Measurements from ENCODE around the gene ASMTL.
"Not testable (repeated sequence)": the region's sequence is repeated elsewhere in the genome, so short reads cannot be mapped to it uniquely, and the experiment has no call there.

ASMTL gene

GRCh38 chrX:1464041-1464970, 11.6 kb upstream of the ASMTL start:
- DNase-seq (ENCODE audit: low read depth, low spot score) = peak; percentile 71
- H3K4me3 ChIP-seq (ENCODE audit: low read length) = no peak overlapping the region

GRCh38 chrX:1463581-1463980, 10.9 kb upstream of the ASMTL start:
- no peak overlapping the region for H3K4me3 ChIP-seq (ENCODE audit: low read length)
- no peak for DNase-seq (ENCODE audit: low read depth, low spot score)

- no peak for DNase-seq (ENCODE audit: low read depth, low spot score)
- H3K4me3 ChIP-seq (ENCODE audit: low read length) = no peak overlapping the region
These were observed 10.0 kb upstream of the ASMTL start for GRCh38 chrX:1462596-1463251.

GRCh38 chrX:1462110-1462509, 9.4 kb upstream of the ASMTL start:
- DNase-seq (ENCODE audit: low read depth, low spot score) = no peak

GRCh38 chrX:1455948-1456280, 3.2 kb upstream of the ASMTL start:
- H3K4me3 ChIP-seq (ENCODE audit: low read length) = no peak overlapping the region
- DNase-seq (ENCODE audit: low read depth, low spot score) = no peak

More at GRCh38 chrX:1462110-1462509, 9.4 kb upstream of the ASMTL start:
- H3K4me3 ChIP-seq (ENCODE audit: low read length) = no peak overlapping the region

- DNase-seq (ENCODE audit: low read depth, low spot score) = peak; percentile 82
- peak overlapping the region; percentile 18; the same call in 1 of the 2 replicates for H3K4me3 ChIP-seq (ENCODE audit: low read length)
These were observed 1.5 kb upstream of the ASMTL start for GRCh38 chrX:1453951-1454785.

- DNase-seq (ENCODE audit: low read depth, low spot score) = no peak
These were observed 680 bp upstream of the ASMTL start for GRCh38 chrX:1453395-1453783.

GRCh38 chrX:1451661-1452515, 821 bp downstream of the ASMTL start:
- H3K4me3 ChIP-seq (ENCODE audit: low read length) = peak overlapping the region; percentile 83
- no peak for DNase-seq (ENCODE audit: low read depth, low spot score)

More at GRCh38 chrX:1453395-1453783, 680 bp upstream of the ASMTL start:
- peak overlapping the region; percentile 59 for H3K4me3 ChIP-seq (ENCODE audit: low read length)

- DNase-seq (ENCODE audit: low read depth, low spot score) = no peak
- no peak overlapping the region for H3K4me3 ChIP-seq (ENCODE audit: low read length)
These were observed 1.5 kb downstream of the ASMTL start for GRCh38 chrX:1451251-1451660.

GRCh38 chrX:1450361-1451161, 2.1 kb downstream of the ASMTL start:
- DNase-seq (ENCODE audit: low read depth, low spot score) = no peak
- H3K4me3 ChIP-seq (ENCODE audit: low read length) = no peak overlapping the region

- no peak overlapping the region for H3K4me3 ChIP-seq (ENCODE audit: low read length)
- no peak for DNase-seq (ENCODE audit: low read depth, low spot score)
These were observed 2.9 kb downstream of the ASMTL start for GRCh38 chrX:1449823-1450149.

- H3K4me3 ChIP-seq (ENCODE audit: low read length) = no peak overlapping the region
- DNase-seq (ENCODE audit: low read depth, low spot score) = no peak
These were observed 3.5 kb downstream of the ASMTL start for GRCh38 chrX:1449036-1449822.

GRCh38 chrX:1448573-1449001, 4.1 kb downstream of the ASMTL start:
- not testable (repeated sequence) for H3K4me3 ChIP-seq (ENCODE audit: low read length); DNase-seq (ENCODE audit: low read depth, low spot score)

- H3K4me3 ChIP-seq (ENCODE audit: low read length); DNase-seq (ENCODE audit: low read depth, low spot score): not testable (repeated sequence)
These were observed 4.6 kb downstream of the ASMTL start for GRCh38 chrX:1447969-1448572.

GRCh38 chrX:1446984-1447968, 5.4 kb downstream of the ASMTL start:
- DNase-seq (ENCODE audit: low read depth, low spot score); H3K4me3 ChIP-seq (ENCODE audit: low read length): not testable (repeated sequence)

Measured in Jurkat, Clone E6-1 (cell line).